Choroid plexus epithelial cell (primary cell): ENCODE results near the gene POLR2I.

ENCODE experiments used
- DNase-seq: peaks from one replicate; pipeline ENCODE4 v3.0.0-alpha.2; 2010; ENCODE audit warnings: low read depth
- H3K4me3 ChIP-seq: 2 replicates; pipeline ENCODE4 v1.5.1; 2011; ENCODE audit warnings: low read depth, mild to moderate bottlenecking, control low read depth, low read length, moderate library complexity
- CTCF ChIP-seq: conservative IDR thresholded peaks from 2 replicates; pipeline ENCODE4 v1.5.1; 2011; ENCODE audit warnings: low read depth, mild to moderate bottlenecking, control low read depth, inconsistent platforms, low read length, moderate library complexity

The POLR2I gene

GRCh38 chr19:36115453-36116343 lies 1.0 kb upstream of the POLR2I start, which contains the start of gene TBCB:
Gene TBCB, plus strand, starts transcription at chr19:36115468. Its CDS starts 93 bp downstream, at chr19:36115561.
- peak within 1 kb of the TSS; percentile 84 for H3K4me3 ChIP-seq
- peak; percentile 43 for DNase-seq
- TF ChIP-seq CTCF = no peak

- peak; percentile 32 for TF ChIP-seq CTCF
- peak overlapping the region; percentile 82 for H3K4me3 ChIP-seq
- peak; percentile 24 for DNase-seq
These were observed 568 bp downstream of the POLR2I start for GRCh38 chr19:36113894-36114720.

- no peak for TF ChIP-seq CTCF
- DNase-seq = no peak
- peak overlapping the region; percentile 82 for H3K4me3 ChIP-seq
These were observed 1.2 kb downstream of the POLR2I start for GRCh38 chr19:36113425-36113824.

GRCh38 chr19:36112678-36113077 lies 2.0 kb downstream of the POLR2I start:
- no peak for DNase-seq
- no peak overlapping the region for H3K4me3 ChIP-seq
- no peak for TF ChIP-seq CTCF

GRCh38 chr19:36111200-36111539 lies 3.5 kb downstream of the POLR2I start:
- no peak for DNase-seq
- no peak overlapping the region for H3K4me3 ChIP-seq
- no peak for TF ChIP-seq CTCF

GRCh38 chr19:36110487-36111199 lies 4.0 kb downstream of the POLR2I start, which contains the start of gene OVOL3:
Gene OVOL3, plus strand, starts transcription at chr19:36111143. Its CDS starts 60 bp downstream, at chr19:36111203.
- no peak for TF ChIP-seq CTCF
- H3K4me3 ChIP-seq = no peak within 1 kb of the TSS
- DNase-seq = no peak
